ENCODE results near the gene CPXCR1.
"Not testable (repeated sequence)": the region's sequence is repeated elsewhere in the genome, so short reads cannot be mapped to it uniquely, and the experiment has no call there.

CPXCR1 gene

DNA sequence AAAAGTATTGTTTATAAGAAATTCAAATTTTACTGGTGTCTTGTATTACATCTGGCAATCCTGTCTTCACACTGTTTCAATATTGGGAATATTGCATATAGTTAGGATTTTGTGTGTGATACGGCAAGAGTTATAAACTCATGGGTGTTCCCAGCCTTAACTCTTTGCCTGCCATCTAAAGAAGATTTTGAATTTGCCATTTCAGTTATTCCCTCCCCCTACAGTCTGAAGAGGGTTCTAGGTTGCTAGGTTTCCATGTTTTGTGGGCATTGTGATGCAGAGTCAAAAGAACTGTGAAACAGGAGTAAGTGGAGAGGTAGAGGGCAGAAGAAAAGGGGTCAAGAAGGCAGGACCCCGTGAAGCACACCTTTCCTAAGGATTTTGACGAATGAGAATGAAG, at the start of gene CPXCR1:
TSS of gene CPXCR1 (plus strand) at position 301 of the 400 bp plus-strand sequence. CDS start 6,190 bp downstream, outside the sequence.
- no peak for DNase-seq

GRCh38 chrX:88735835-88736234, 11.2 kb upstream of the CPXCR1 start:
- no peak for DNase-seq

GRCh38 chrX:88746215-88746614, 810 bp upstream of the CPXCR1 start:
- not testable (repeated sequence) for DNase-seq

GRCh38 chrX:88752339-88752738, 5.3 kb downstream of the CPXCR1 start:
- DNase-seq = not testable (repeated sequence)

DNA sequence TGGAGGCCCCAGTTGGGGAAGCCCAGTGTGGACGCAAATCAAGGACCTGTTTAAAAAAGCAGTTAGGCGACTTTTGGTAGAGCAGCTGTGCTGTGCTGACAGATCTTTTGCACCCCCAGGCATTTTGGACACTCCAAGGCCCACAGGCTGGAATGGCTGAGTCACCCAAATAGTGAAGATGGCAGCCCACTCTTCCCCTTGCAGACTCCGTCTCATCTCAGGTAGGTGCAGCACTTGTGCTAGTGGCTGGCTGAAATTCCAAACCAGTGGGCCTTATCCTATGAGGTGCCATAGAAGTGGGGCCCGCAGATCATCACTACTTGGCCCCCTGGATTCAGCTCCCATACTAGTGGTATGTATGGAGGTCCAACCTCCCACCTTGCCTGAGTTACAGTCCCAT, 42.8 kb downstream of the CPXCR1 start:
- DNase-seq = no peak
